Gastroesophageal sphincter (tissue), 4 donors: ENCODE results near the gene C12orf75. TPM values are rescaled to one million over a fixed set of nuclear protein-coding genes. Genes with fewer than 3 reads are reported as not detected.

Experiments
- ATAC-seq: fragments of 150-250 bp; one replicate; pipeline ENCODE4 v1.9.1; 2016; ENCODE audit warnings: mild to moderate bottlenecking, moderate library complexity
- H3K27ac ChIP-seq, 4 donors: fragments of 200-600 bp; sonication (generic) in 3 of 4; 1 replicate in 3 of 4; 2 replicates in 1 of 4; pipeline ENCODE4 v1.5.1; 2016 to 2019
- H3K27me3 ChIP-seq: fragments of 200-600 bp; sonication (generic); one replicate; pipeline ENCODE4 v1.5.1; 2019
- H3K36me3 ChIP-seq, 2 donors: fragments of 200-600 bp; sonication (generic); one replicate each; pipeline ENCODE4 v1.5.1; 2019; ENCODE audit warnings: control low read depth in 1 of 2
- H3K4me1 ChIP-seq, 3 donors: fragments of 200-600 bp; sonication (generic); 1 replicate in 2 of 3; 2 replicates in 1 of 3; pipeline ENCODE4 v1.5.1; 2016 to 2019; ENCODE audit warnings: control low read depth in 2 of 3
- H3K4me3 ChIP-seq, 2 donors: fragments of 200-600 bp; sonication (generic); one replicate each; pipeline ENCODE4 v1.5.1; 2019; ENCODE audit warnings: mild to moderate bottlenecking in 1 of 2, moderate library complexity in 1 of 2
- H3K9me3 ChIP-seq, 3 donors: fragments of 200-600 bp; sonication (generic); one replicate each; pipeline ENCODE4 v1.5.1; 2017 to 2019; ENCODE audit warnings: control low read depth in 2 of 3
- CTCF ChIP-seq, 4 experiments: fragments of 200-600 bp in 2 of 4; fragments of 450-650 bp in 2 of 4; sonication (generic) in 1 of 4; IDR thresholded peaks; one replicate each; pipeline ENCODE4 v1.5.1; 2017 to 2019; ENCODE audit warnings: antibody characterized with exemption in 4 of 4, mild to moderate bottlenecking in 2 of 4, moderate library complexity in 2 of 4
- EP300 ChIP-seq: sonication (generic); formaldehyde crosslinking; IDR thresholded peaks from one replicate; pipeline ENCODE4 v1.6.1; 2017; ENCODE audit warnings: antibody characterized with exemption, mild to moderate bottlenecking
- POLR2A ChIP-seq, 2 donors: fragments of 450-650 bp; IDR thresholded peaks; one replicate each; pipeline ENCODE4 v1.6.1; 2017; ENCODE audit warnings: antibody characterized with exemption in 2 of 2, mild to moderate bottlenecking in 2 of 2, moderate library complexity in 1 of 2
- POLR2AphosphoS5 ChIP-seq: sonication (generic); formaldehyde crosslinking; IDR thresholded peaks from one replicate; pipeline ENCODE4 v1.6.1; 2017; ENCODE audit warnings: antibody characterized with exemption
- WGBS, 2 donors: methylation state at CpG; one replicate each; pipeline ENCODE4 v1.1.5; 2018; ENCODE audit warnings: low coverage in 1 of 2; 5-methylcytosine and 5-hydroxymethylcytosine counted together
- total RNA-seq, 4 donors: library from RNA; depleted of rRNA; stranded (reverse); fragments of >200 nt; gene quantifications; one replicate each; pipeline ENCODE4 v1.1.0, GENCODE V29; 2016

The C12orf75 gene
- total RNA-seq, 4 donors from 2014 or later, result 1.9 to 4.3 (median 2.2) TPM; not detected in 1

GRCh38 chr12:105384916-105385535, 54.5 kb downstream of the C12orf75 start:
- no peak overlapping the region for H3K4me3 ChIP-seq
- H3K9me3 ChIP-seq, result no peaks in the 10 kb centered on the region
- WGBS, 2 donors, result 78 to 94% methylated on average over 3 to 4 of the region's 6 CpGs
- TF ChIP-seq POLR2A (IDR thresholded peaks at IDR 0.05) (no peak), CTCF (IDR thresholded peaks at IDR 0.05) (no peak), POLR2AphosphoS5 (no peak), EP300 (no peak)
- H3K27ac ChIP-seq, result no peak overlapping the region
- peaks cover 0 to 12% (median 0%) of the 10 kb centered on the region in 3 donors for H3K4me1 ChIP-seq
- no peak for ATAC-seq
- no peaks in the 10 kb centered on the region for H3K36me3 ChIP-seq
- peaks cover 3% of the 10 kb centered on the region for H3K27me3 ChIP-seq

- no peak for TF ChIP-seq POLR2A (IDR thresholded peaks at IDR 0.05)
- TF ChIP-seq EP300, result no peak
- no peak for TF ChIP-seq POLR2AphosphoS5
- no peak for TF ChIP-seq CTCF (IDR thresholded peaks at IDR 0.05)
- Histone ChIP-seq H3K27me3 (peaks cover 4% of the 10 kb centered on the region), H3K4me3 (no peak overlapping the region), H3K4me1 (peaks cover 0 to 12% (median 0%) of the 10 kb centered on the region in 3 donors), H3K36me3 (no peaks in the 10 kb centered on the region), H3K9me3 (no peaks in the 10 kb centered on the region), H3K27ac (no peak overlapping the region)
- ATAC-seq, result no peak
- 92% methylated on average over 3 of the region's 3 CpGs; no CpG with 5 or more reads in 1 of the 2 donors for WGBS, 2 donors
Measured at GRCh38 chr12:105386431-105386830, 55.9 kb downstream of the C12orf75 start.

GRCh38 chr12:105391231-105391630, 60.7 kb downstream of the C12orf75 start:
- WGBS, 2 donors, result 64% methylated on average over 1 of the region's 1 CpG; no CpG with 5 or more reads in 1 of the 2 donors
- Histone ChIP-seq H3K27me3 (peaks cover 4% of the 10 kb centered on the region), H3K4me3 (no peak overlapping the region), H3K27ac (no peak overlapping the region), H3K9me3 (no peaks in the 10 kb centered on the region), H3K4me1 (peaks cover 0 to 6% (median 0%) of the 10 kb centered on the region in 3 donors), H3K36me3 (no peaks in the 10 kb centered on the region)
- TF ChIP-seq POLR2AphosphoS5 (no peak), EP300 (no peak), POLR2A (IDR thresholded peaks at IDR 0.05) (no peak), CTCF (IDR thresholded peaks at IDR 0.05) (no peak)
- ATAC-seq, result no peak

GRCh38 chr12:105393587-105393986, 63.1 kb downstream of the C12orf75 start:
- no peak for ATAC-seq
- Histone ChIP-seq H3K27me3 (peaks cover 4% of the 10 kb centered on the region), H3K27ac (no peak overlapping the region), H3K4me3 (no peak overlapping the region), H3K36me3 (no peaks in the 10 kb centered on the region), H3K4me1 (peaks cover 0 to 6% (median 0%) of the 10 kb centered on the region in 3 donors), H3K9me3 (no peaks in the 10 kb centered on the region)
- WGBS, 2 donors, result 14% methylated on average over 2 to 4 of the region's 4 CpGs
- TF ChIP-seq POLR2A (IDR thresholded peaks at IDR 0.05) (no peak), POLR2AphosphoS5 (no peak), EP300 (no peak), CTCF (IDR thresholded peaks at IDR 0.05) (no peak)

- H3K36me3 ChIP-seq, result no peaks in the 10 kb centered on the region
- H3K27me3 ChIP-seq, result no peaks in the 10 kb centered on the region
- no peak overlapping the region for H3K4me3 ChIP-seq
- TF ChIP-seq POLR2AphosphoS5, result no peak
- TF ChIP-seq POLR2A (IDR thresholded peaks at IDR 0.05), result no peak
- TF ChIP-seq CTCF (IDR thresholded peaks at IDR 0.05), result no peak
- no peak for TF ChIP-seq EP300
- H3K4me1 ChIP-seq, result peaks cover 0 to 6% (median 0%) of the 10 kb centered on the region in 3 donors
- WGBS, 2 donors, result 100% methylated on average over 1 of the region's 1 CpG
- ATAC-seq, result no peak
- H3K27ac ChIP-seq, result no peak overlapping the region
- no peaks in the 10 kb centered on the region for H3K9me3 ChIP-seq
Measured at GRCh38 chr12:105396024-105396423, 65.5 kb downstream of the C12orf75 start.
